AG04450 (cell line): ENCODE results near the gene MCF2L. TPM values are rescaled to one million over a fixed set of nuclear protein-coding genes. Genes with fewer than 3 reads are reported as not detected.

Source experiments
- CTCF ChIA-PET: fragments of 300-600, 350-600 bp; formaldehyde crosslinking; extraction: SDS; loops from one replicate; lab custom pipeline; 2022; ENCODE audit warnings: antibody characterized with exemption, inconsistent platforms; lab: Charles Lee
- POLR2A ChIA-PET: fragments of 350-600 bp; formaldehyde crosslinking; extraction: SDS; loops from one replicate; lab custom pipeline; 2021; ENCODE audit warnings: antibody characterized with exemption, inconsistent platforms; lab: Yijun Ruan, JAX
- DNase-seq: peaks from one replicate; pipeline ENCODE4 v3.0.0-alpha.2; 2011; ENCODE audit warnings: low read depth, low spot score
- H3K27ac ChIP-seq: one replicate; pipeline ENCODE4 v1.5.1; 2012; ENCODE audit warnings: low read depth, low read length, control low read depth
- H3K27me3 ChIP-seq: one replicate; pipeline ENCODE4 v1.6.0; 2012; ENCODE audit warnings: low read length; ENCODE audit not compliant: control insufficient read depth, insufficient read depth
- H3K4me3 ChIP-seq: 2 replicates; pipeline ENCODE4 v1.5.1; 2011; ENCODE audit warnings: mild to moderate bottlenecking, low read depth, low read length, control low read depth
- H3K9me3 ChIP-seq: 2 replicates; pipeline ENCODE4 v1.5.1; 2012; ENCODE audit warnings: low read length; ENCODE audit not compliant: control insufficient read depth, insufficient read depth
- CTCF ChIP-seq: IDR thresholded peaks from 2 replicates; pipeline ENCODE4 v1.5.1; 2011; ENCODE audit warnings: low read depth, low read length, control low read depth, inconsistent platforms
- polyA plus RNA-seq: library from polyadenylated mRNA; depleted of rRNA; stranded (reverse); fragments of >200 nt; gene quantifications from 2 replicates; pipeline ENCODE4 v1.2.3, GENCODE V29; 2011

Gene MCF2L
- polyA plus RNA-seq, 1 experiment = 0.04 TPM

- CTCF ChIA-PET = no interaction called here
- POLR2A ChIA-PET = no interaction called here
- no peak for TF ChIP-seq CTCF
- DNase-seq = no peak
- no peak overlapping the region for H3K27ac ChIP-seq
- H3K4me3 ChIP-seq = no peak overlapping the region
- no peaks in the 10 kb centered on the region; the same call in 1 of the 2 replicates for H3K9me3 ChIP-seq
- peaks cover 6% of the 10 kb centered on the region for H3K27me3 ChIP-seq
Observed at GRCh38 chr13:113083022-113083373, 114.0 kb downstream of the MCF2L start.

GRCh38 chr13:113083402-113084061 is 114.5 kb downstream of the MCF2L start:
- CTCF ChIA-PET = no interaction called here
- DNase-seq = no peak
- H3K4me3 ChIP-seq = no peak overlapping the region
- no peak overlapping the region for H3K27ac ChIP-seq
- peaks cover 6% of the 10 kb centered on the region for H3K27me3 ChIP-seq
- H3K9me3 ChIP-seq = no peaks in the 10 kb centered on the region; the same call in 1 of the 2 replicates
- POLR2A ChIA-PET = no interaction called here
- no peak for TF ChIP-seq CTCF

GRCh38 chr13:113084094-113084942 is 115.3 kb downstream of the MCF2L start:
- DNase-seq = no peak
- no peak overlapping the region for H3K27ac ChIP-seq
- peaks cover 6% of the 10 kb centered on the region for H3K27me3 ChIP-seq
- no peaks in the 10 kb centered on the region; the same call in 1 of the 2 replicates for H3K9me3 ChIP-seq
- ChIA-PET CTCF (no interaction called here), POLR2A (no interaction called here)
- H3K4me3 ChIP-seq = no peak overlapping the region
- peak; percentile 35; the same call in 1 of the 2 replicates for TF ChIP-seq CTCF

GRCh38 chr13:113084943-113085540 is 116.0 kb downstream of the MCF2L start:
- ChIA-PET POLR2A (no interaction called here), CTCF (no interaction called here)
- Histone ChIP-seq H3K27ac (no peak overlapping the region), H3K27me3 (peaks cover 7% of the 10 kb centered on the region), H3K4me3 (no peak overlapping the region), H3K9me3 (no peaks in the 10 kb centered on the region; the same call in 1 of the 2 replicates)
- no peak for DNase-seq
- no peak for TF ChIP-seq CTCF
